HG03354 (cell line): Measurements from ENCODE around the gene DCTN3.
A peak's percentile ranks its signal among the peaks of the same experiment; 100 is the strongest.
"Not testable (repeated sequence)": the region's sequence is repeated elsewhere in the genome, so short reads cannot be mapped to it uniquely, and the experiment has no call there.

Experiments
- ATAC-seq: cut with Tn5 transposase; IDR thresholded peaks from one replicate; pipeline ENCODE4 v1.9.1; 2021; ENCODE audit warnings: mild to moderate bottlenecking; ENCODE audit not compliant: unreplicated experiment, poor library complexity, severe bottlenecking

Gene DCTN3

GRCh38 chr9:34648673-34649072, 28.4 kb upstream of the DCTN3 start:
- no peak for ATAC-seq

GRCh38 chr9:34647651-34648050, 27.4 kb upstream of the DCTN3 start:
- ATAC-seq = no peak

GRCh38 chr9:34647084-34647403, 26.7 kb upstream of the DCTN3 start:
- ATAC-seq = no peak

- peak; percentile 92 for ATAC-seq
These were observed 26.2 kb upstream of the DCTN3 start, which contains the start of gene GALT for GRCh38 chr9:34646211-34647083. Gene GALT (plus strand): TSS chr9:34646675. CDS start chr9:34646705, 30 bp downstream.

GRCh38 chr9:34644766-34645314, 24.5 kb upstream of the DCTN3 start:
- no peak for ATAC-seq

- ATAC-seq = no peak
These were observed 22.4 kb upstream of the DCTN3 start for GRCh38 chr9:34642679-34643078.

GRCh38 chr9:34639322-34639721, 19.0 kb upstream of the DCTN3 start:
- not testable (repeated sequence) for ATAC-seq

- ATAC-seq = no peak
These were observed 17.8 kb upstream of the DCTN3 start for GRCh38 chr9:34638138-34638445.

- peak; percentile 86 for ATAC-seq
These were observed 17.3 kb upstream of the DCTN3 start, which contains the start of gene SIGMAR1 for GRCh38 chr9:34637356-34638137. Gene SIGMAR1 (minus strand): TSS chr9:34637787. CDS start chr9:34637697, 90 bp downstream.

- peak; percentile 2 for ATAC-seq
These were observed 16.6 kb upstream of the DCTN3 start for GRCh38 chr9:34636791-34637355.

GRCh38 chr9:34635556-34635955, 15.3 kb upstream of the DCTN3 start:
- ATAC-seq = no peak

- no peak for ATAC-seq
These were observed 14.4 kb upstream of the DCTN3 start for GRCh38 chr9:34634551-34635248.

- peak; percentile 44 for ATAC-seq
These were observed 13.7 kb upstream of the DCTN3 start for GRCh38 chr9:34633851-34634550.

- ATAC-seq = no peak
These were observed 12.9 kb upstream of the DCTN3 start for GRCh38 chr9:34633166-34633565.

- no peak for ATAC-seq
These were observed 10.3 kb upstream of the DCTN3 start for GRCh38 chr9:34630402-34631154.

- no peak for ATAC-seq
These were observed 9.2 kb upstream of the DCTN3 start for GRCh38 chr9:34629491-34629808.

GRCh38 chr9:34628656-34629490, 8.6 kb upstream of the DCTN3 start, which contains the start of gene ARID3C:
Gene ARID3C (minus strand): TSS chr9:34629066. CDS start chr9:34628014, 1,052 bp downstream.
- ATAC-seq = no peak
